Mucosa of stomach (tissue), 1 donor: Measurements from ENCODE around the gene CTNNA1.

Experiments
- H3K27me3 ChIP-seq: one replicate; pipeline ENCODE4 v1.7.0; 2013; ENCODE audit warnings: mild to moderate bottlenecking, low read length; ENCODE audit not compliant: control insufficient read depth, insufficient read depth
- H3K36me3 ChIP-seq: one replicate; pipeline ENCODE4 v1.7.0; 2013; ENCODE audit warnings: low read length; ENCODE audit not compliant: control insufficient read depth, insufficient read depth
- H3K4me1 ChIP-seq: one replicate; pipeline ENCODE4 v1.7.0; 2013; ENCODE audit warnings: mild to moderate bottlenecking, low read length; ENCODE audit not compliant: control insufficient read depth, insufficient read depth
- H3K4me3 ChIP-seq: one replicate; pipeline ENCODE4 v1.7.0; 2013; ENCODE audit warnings: low read length
- H3K9ac ChIP-seq: one replicate; pipeline ENCODE4 v1.7.0; 2013; ENCODE audit warnings: mild to moderate bottlenecking, low read length, moderate library complexity
- H3K9me3 ChIP-seq: one replicate; pipeline ENCODE4 v1.7.0; 2013; ENCODE audit warnings: mild to moderate bottlenecking, low read length, moderate library complexity; ENCODE audit not compliant: control insufficient read depth
- donor health status: Pancreatic carcinoma.

The CTNNA1 gene

DNA sequence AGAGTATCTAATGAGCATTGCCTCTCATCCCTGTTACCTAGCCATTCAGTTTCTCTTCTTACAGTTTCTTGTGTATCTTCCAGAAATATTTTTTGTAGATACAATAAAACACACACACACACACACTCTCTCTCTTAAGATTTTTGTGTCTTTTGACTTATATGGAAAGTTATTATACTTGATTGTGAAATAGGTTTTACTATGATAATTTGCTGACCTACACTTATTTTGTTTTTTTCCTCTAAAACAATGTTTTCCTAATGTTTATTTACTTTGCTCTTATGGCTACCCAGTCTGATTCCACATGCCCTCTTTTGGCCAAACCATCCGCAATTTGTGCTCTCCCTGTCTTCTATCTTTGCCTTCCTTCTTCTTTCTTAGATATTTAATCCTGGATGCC lies 96.7 kb downstream of the CTNNA1 start:
- Histone ChIP-seq H3K4me3 (no peak overlapping the region), H3K4me1 (peaks cover 6% of the 10 kb centered on the region), H3K9ac (no peak overlapping the region), H3K36me3 (no peaks in the 10 kb centered on the region), H3K27me3 (no peaks in the 10 kb centered on the region), H3K9me3 (no peaks in the 10 kb centered on the region)

DNA sequence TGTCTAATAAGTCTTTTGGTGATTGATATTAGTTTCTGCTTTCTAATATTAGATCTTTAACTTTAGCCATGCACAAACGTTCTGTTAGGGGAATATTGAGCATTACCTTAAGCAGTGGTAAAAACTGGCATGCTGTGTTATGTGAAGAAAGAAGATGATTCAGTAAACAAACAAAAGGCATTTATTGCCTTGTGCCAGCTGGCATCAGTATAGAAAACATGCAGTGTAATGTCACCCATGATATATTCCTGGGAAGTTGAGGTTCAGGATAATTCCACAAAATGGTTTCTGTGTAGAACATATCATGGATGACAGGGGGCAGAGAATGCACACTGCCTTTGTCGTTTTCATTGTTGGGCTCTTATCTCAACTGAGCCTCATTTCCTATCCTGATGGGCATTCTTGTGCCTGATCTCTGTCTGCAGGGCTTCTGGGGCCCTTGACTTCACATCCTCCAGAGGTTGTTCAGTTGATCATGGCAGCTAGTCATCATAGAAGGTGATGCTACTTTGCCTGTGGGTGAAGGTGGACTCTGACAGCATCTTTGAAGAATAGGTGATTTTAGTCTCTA lies 97.7 kb downstream of the CTNNA1 start:
- no peaks in the 10 kb centered on the region for H3K36me3 ChIP-seq
- no peak overlapping the region for H3K4me3 ChIP-seq
- no peaks in the 10 kb centered on the region for H3K9me3 ChIP-seq
- H3K27me3 ChIP-seq, result no peaks in the 10 kb centered on the region
- H3K4me1 ChIP-seq, result no peaks in the 10 kb centered on the region
- H3K9ac ChIP-seq, result no peak overlapping the region

DNA sequence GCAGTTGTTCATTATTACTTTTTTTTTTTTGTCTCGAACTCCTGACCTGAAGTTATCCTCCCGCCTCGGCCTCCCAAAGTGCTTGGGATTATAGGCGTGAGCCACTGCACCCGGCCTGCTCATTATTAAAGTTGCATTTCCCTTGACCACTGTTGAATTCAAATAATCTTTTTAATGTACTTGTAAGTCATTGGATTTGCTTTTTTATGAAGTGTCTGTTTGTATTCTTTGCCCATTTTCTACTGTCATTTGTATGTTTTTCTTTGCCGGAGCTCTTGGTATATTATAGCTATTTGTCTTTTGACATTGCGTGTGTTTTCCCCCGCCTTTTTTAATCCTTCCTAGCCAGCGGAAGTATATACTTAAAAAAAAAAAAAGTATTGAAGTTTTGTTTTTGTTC lies 99.9 kb downstream of the CTNNA1 start:
- no peak overlapping the region for H3K4me3 ChIP-seq
- no peaks in the 10 kb centered on the region for H3K9me3 ChIP-seq
- H3K36me3 ChIP-seq, result no peaks in the 10 kb centered on the region
- no peaks in the 10 kb centered on the region for H3K4me1 ChIP-seq
- H3K27me3 ChIP-seq, result no peaks in the 10 kb centered on the region
- H3K9ac ChIP-seq, result no peak overlapping the region

DNA sequence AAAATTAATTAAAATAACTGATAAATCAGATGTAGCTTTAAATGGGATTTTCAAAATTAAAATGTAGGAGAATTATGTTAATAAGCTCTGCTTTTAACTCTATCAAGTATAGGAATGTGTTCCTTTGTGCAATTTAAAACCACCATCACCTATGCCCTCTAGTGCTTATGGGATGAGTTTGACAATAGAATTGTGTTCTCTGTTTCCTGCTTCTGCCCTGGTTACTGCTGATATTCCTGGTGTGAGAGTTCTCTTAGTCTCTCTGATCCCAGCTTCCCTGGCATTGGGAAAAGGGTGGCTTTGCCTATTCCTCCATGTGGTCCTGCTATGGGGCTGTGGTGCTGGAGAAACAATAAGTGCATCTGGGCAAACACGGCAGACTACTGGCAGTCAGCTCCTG lies 113.8 kb downstream of the CTNNA1 start:
- Histone ChIP-seq H3K27me3 (no peaks in the 10 kb centered on the region), H3K4me1 (peaks cover 11% of the 10 kb centered on the region), H3K9ac (no peak overlapping the region), H3K36me3 (no peaks in the 10 kb centered on the region), H3K9me3 (peaks cover 6% of the 10 kb centered on the region), H3K4me3 (no peak overlapping the region)

DNA sequence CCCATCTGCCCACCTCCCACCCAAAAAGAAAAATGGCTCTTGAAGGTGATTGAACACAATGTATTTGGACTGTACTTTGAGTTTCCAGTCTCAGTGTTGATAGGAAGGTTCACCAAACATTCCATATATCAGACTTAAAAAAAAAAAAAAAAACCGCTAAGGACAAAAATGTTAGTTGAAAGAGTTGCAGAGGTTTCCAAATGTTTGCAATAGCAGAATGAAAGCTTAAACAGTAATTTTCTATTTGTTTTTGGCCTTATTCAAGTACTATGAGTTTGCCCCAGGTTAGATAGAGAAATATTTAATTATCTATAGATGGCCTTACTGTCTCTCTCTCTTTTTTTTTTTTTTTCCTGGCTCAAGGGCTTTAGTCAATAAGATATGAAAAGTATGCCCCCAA lies 115.8 kb downstream of the CTNNA1 start:
- no peaks in the 10 kb centered on the region for H3K36me3 ChIP-seq
- H3K4me1 ChIP-seq, result peaks cover 19% of the 10 kb centered on the region
- H3K9me3 ChIP-seq, result no peaks in the 10 kb centered on the region
- no peak overlapping the region for H3K4me3 ChIP-seq
- no peaks in the 10 kb centered on the region for H3K27me3 ChIP-seq
- H3K9ac ChIP-seq, result no peak overlapping the region

DNA sequence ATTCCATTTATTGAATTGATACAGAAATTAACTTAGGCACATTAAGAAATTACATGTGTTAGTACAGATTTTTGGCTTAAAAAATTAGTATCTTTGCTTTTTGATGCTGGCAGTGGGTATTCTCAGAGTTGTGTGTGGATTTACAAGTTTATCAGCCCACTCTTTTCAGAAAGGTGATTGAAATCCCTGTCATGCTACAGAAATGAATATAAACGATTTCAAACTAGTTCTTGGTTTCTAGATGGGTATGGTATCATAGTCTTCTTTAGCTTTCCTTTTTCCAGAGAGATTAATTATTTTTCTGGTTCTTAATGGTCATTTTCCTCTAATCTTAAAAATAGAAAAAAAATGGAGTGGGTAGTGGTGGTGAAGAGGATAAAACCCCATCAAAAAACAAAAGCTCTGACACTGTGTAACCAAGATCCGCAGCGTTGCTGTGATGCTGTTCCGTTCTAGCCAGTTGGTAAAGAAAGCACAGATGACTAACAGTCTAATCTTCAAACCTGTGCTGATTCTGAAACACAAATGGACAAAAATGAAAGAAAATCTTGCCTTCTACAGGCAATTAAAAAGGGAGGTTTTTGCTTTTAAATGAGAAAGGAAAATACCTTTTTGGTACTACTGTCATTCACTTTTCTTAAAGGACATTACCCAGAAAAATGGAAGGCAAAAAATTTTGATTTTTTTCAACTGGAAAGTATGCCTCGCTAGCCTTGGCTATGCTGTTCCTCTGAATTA lies 116.7 kb downstream of the CTNNA1 start:
- Histone ChIP-seq H3K36me3 (no peaks in the 10 kb centered on the region), H3K4me1 (peaks cover 21% of the 10 kb centered on the region), H3K9ac (no peak overlapping the region), H3K4me3 (no peak overlapping the region), H3K9me3 (no peaks in the 10 kb centered on the region), H3K27me3 (no peaks in the 10 kb centered on the region)

DNA sequence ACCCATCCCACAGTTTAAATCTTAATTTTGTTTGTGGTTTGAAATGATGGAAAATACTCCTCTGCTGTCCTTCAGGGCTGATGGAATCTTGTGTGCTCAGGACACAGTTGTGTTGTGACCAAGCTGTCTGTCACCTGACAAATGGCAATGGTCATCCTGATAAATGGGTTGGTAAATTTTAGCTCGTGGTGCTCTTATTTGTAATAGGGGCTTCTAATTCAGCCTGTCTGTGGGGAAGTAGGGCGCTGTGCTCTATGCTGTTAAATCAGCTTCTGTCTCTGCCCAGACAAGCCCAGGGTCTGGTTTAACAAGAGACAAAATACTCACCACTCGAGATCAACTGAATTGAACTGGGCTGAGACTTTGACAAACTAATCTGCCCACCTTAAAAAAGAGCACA lies 117.4 kb downstream of the CTNNA1 start:
- Histone ChIP-seq H3K4me1 (peaks cover 21% of the 10 kb centered on the region), H3K9ac (no peak overlapping the region), H3K9me3 (no peaks in the 10 kb centered on the region), H3K27me3 (no peaks in the 10 kb centered on the region), H3K36me3 (no peaks in the 10 kb centered on the region), H3K4me3 (no peak overlapping the region)

DNA sequence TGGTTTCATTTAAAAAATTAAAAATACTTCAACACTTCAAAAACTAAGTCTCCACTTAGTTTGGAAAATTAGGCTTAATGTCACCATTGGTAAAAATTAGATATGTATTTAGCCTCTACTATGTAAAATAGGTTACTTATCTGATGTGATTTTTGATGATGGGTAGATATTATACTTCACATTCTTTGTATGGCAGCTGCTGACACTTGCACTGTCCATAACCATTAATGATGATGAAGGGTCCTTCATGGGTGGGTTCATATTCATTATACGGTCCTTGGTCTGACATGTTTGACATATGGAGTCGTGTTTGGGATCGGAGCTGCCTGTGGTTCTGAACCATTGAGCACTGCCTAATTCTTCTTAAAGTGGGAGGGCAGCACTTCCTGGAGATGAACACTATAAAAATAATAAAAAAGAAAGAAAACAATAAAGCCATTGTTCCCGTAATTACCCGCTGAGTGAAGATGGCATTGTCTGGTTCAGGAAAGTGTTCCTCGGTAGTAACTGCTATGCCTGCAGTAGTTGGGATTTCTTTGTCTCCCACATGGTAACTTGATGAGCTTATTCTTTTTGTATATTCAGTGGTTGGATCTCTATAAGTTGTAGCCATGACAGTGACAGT lies 119.7 kb downstream of the CTNNA1 start:
- H3K4me3 ChIP-seq, result no peak overlapping the region
- H3K4me1 ChIP-seq, result peaks cover 21% of the 10 kb centered on the region
- no peaks in the 10 kb centered on the region for H3K27me3 ChIP-seq
- H3K9me3 ChIP-seq, result no peaks in the 10 kb centered on the region
- H3K9ac ChIP-seq, result no peak overlapping the region
- H3K36me3 ChIP-seq, result no peaks in the 10 kb centered on the region

DNA sequence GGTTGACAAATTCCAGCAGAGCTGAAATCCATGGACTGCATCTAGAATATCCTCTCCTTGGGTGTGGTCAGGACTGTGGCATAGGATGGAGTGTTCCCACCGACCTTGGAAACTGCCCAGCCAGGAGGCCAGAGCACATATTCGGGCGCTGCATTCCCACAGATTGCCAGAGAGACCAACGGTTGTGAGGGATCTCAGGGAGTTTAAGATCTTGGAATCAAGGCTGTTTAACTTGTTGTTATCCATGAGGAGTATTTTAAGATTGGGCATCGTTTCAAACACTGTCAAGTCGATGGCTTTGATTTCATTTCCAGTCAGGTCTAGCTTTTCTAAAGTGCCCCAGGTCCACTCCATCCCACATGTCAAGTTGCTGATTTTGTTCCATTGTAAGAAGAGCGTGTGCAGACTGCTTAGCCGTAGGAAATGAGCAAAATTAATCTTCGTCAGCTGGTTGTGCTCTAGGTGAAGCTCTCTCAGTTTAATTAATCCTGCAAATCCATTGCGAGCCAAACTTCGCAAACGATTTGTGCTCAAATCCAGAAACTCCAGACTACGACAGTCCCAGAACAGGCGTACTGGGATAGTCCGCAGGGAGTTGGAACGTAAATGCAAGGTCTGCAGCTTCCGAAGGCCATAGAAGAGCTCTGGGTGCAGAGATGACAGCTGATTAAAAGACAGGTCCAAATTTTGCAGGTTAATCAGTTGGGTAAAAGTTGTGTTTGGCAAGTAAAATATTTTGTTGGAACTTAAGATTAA lies 120.4 kb downstream of the CTNNA1 start:
- Histone ChIP-seq H3K36me3 (no peaks in the 10 kb centered on the region), H3K4me3 (no peak overlapping the region), H3K9ac (no peak overlapping the region), H3K27me3 (no peaks in the 10 kb centered on the region), H3K4me1 (peaks cover 21% of the 10 kb centered on the region), H3K9me3 (no peaks in the 10 kb centered on the region)

DNA sequence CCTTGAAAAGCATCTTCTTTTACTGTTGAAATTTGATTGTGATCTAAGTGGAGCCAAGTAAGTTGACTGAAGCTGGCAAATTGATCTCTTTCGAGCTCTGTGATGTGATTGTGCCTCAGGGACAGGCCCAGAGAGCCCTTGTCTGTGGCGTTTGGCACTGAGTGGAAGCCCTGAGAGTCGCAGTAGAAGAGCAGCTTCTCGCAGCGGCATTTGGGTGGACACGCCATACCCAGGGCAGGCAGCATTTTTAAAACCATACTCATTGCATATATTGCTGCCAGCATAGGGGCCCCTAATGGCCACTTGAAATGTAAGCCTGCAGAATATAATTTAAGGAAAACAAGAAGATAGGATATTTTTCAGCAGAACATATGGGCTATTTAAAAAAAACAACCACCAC lies 121.0 kb downstream of the CTNNA1 start:
- no peaks in the 10 kb centered on the region for H3K36me3 ChIP-seq
- H3K9me3 ChIP-seq, result no peaks in the 10 kb centered on the region
- H3K9ac ChIP-seq, result no peak overlapping the region
- no peaks in the 10 kb centered on the region for H3K27me3 ChIP-seq
- no peak overlapping the region for H3K4me3 ChIP-seq
- H3K4me1 ChIP-seq, result peaks cover 17% of the 10 kb centered on the region

DNA sequence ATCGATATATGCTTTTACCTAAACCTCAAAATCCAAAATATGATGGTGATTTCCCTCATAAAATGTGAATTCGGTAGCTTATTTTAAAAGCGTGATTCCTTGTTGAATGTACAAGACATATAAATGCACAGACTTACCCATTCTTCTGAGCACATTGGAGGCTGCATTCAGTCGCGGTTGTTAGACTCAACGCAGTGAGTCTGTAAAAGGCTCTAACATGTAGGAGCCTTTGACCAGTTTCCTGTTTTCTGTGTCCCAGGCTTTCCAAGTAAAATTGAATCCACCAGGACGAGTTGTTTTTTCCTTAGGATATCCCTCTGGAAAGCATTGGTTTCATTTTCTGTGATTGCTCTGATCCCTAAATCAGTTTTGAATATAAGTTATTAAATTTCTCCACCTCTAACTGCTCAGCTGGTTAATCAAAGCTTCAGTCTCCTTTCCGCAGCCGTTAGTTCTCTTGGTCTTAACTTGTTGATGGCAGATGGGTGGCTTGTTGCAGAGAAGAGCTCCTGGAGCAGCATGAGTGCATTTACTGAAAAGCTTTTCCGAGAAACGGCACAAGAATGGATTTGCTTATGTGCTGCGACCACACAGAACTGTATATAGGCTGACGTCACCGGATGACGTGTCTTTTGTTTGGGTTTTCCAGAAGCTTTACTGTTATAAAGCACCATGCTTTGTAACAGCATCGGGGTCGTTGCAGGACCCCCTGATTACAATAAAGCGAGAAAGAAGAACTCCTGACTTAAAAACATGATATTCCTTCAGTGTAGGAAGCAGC lies 121.7 kb downstream of the CTNNA1 start, which contains the start of gene LRRTM2:
LRRTM2 (minus strand) TSS at position 565 of the 781 bp plus-strand sequence; CDS start at position 141, 424 bp downstream.
- no peaks in the 10 kb centered on the region for H3K36me3 ChIP-seq
- H3K4me1 ChIP-seq, result peaks cover 14% of the 10 kb centered on the region
- no peak within 1 kb of the TSS for H3K9ac ChIP-seq
- no peak within 1 kb of the TSS for H3K4me3 ChIP-seq
- H3K9me3 ChIP-seq, result no peaks in the 10 kb centered on the region
- H3K27me3 ChIP-seq, result no peaks in the 10 kb centered on the region
